HepG2 (cell line): ENCODE results near the gene TNP1. TPM values are rescaled to one million over a fixed set of nuclear protein-coding genes. Genes with fewer than 3 reads are reported as not detected.

Experiments used
- AFF4 ChIP-seq: sonication (generic); formaldehyde crosslinking; IDR thresholded peaks from 2 replicates; pipeline ENCODE4 v1.4.0; 2020; ENCODE audit warnings: missing genetic modification reagents
- ATF1 ChIP-seq: IDR thresholded peaks from 2 replicates; pipeline ENCODE4 v1.6.1; 2016; ENCODE audit warnings: mild to moderate bottlenecking, control low read depth
- CERS6 ChIP-seq: sonication (generic); formaldehyde crosslinking; IDR thresholded peaks from 2 replicates; pipeline ENCODE4 v1.5.0; 2020; ENCODE audit warnings: missing genetic modification reagents
- DRAP1 ChIP-seq: IDR thresholded peaks from 2 replicates; pipeline ENCODE4 v1.6.1; 2016; ENCODE audit warnings: missing genetic modification reagents, missing compliant biosample characterization
- GTF2F1 ChIP-seq: fragments of 150-350 bp; IDR thresholded peaks from 2 replicates; pipeline ENCODE4 v1.6.1; 2014; ENCODE audit warnings: low read length
- HNRNPK ChIP-seq: fragments of 200-400 bp; formaldehyde crosslinking; IDR thresholded peaks from 2 replicates; pipeline ENCODE4 v1.6.1; 2018; ENCODE audit warnings: low read length, low read depth, moderate library complexity, mild to moderate bottlenecking; ENCODE audit not compliant: poor library complexity, severe bottlenecking
- JUND ChIP-seq: sonication (generic); formaldehyde crosslinking; IDR thresholded peaks from 2 replicates; pipeline ENCODE4 v1.8.0; 2022; ENCODE audit warnings: mild to moderate bottlenecking, missing genetic modification reagents
- MATR3 ChIP-seq: sonication (generic); formaldehyde crosslinking; IDR thresholded peaks from 2 replicates; pipeline ENCODE4 v1.4.0; 2020; ENCODE audit warnings: missing genetic modification reagents
- MYC ChIP-seq: sonication (generic); formaldehyde crosslinking; IDR thresholded peaks from 2 replicates; pipeline ENCODE4 v1.9.0; 2021; ENCODE audit warnings: missing genetic modification reagents, borderline replicate concordance
- RAD51 ChIP-seq: fragments of 450-650 bp; IDR thresholded peaks from 2 replicates; pipeline ENCODE4 v1.6.1; 2016; ENCODE audit warnings: borderline replicate concordance
- RFXANK ChIP-seq: IDR thresholded peaks from 2 replicates; pipeline ENCODE4 v1.6.1; 2016
- SKI ChIP-seq: fragments of 450-650 bp; IDR thresholded peaks from one replicate; pipeline ENCODE4 v1.6.1; 2018; ENCODE audit warnings: mild to moderate bottlenecking; ENCODE audit not compliant: partially characterized antibody
- SNAPC4 ChIP-seq: sonication (generic); formaldehyde crosslinking; IDR thresholded peaks from 2 replicates; pipeline ENCODE4 v1.4.0; 2020; ENCODE audit warnings: mild to moderate bottlenecking, missing genetic modification reagents
- SOX6 ChIP-seq, 2 experiments: fragments of 450-650 bp in 1 of 2; sonication (generic) in 1 of 2; formaldehyde crosslinking in 1 of 2; IDR thresholded peaks; 2 replicates each; pipeline versions ENCODE4 v1.4.0 to v1.6.1; 2017 to 2020; ENCODE audit warnings: antibody characterized with exemption in 1 of 2, mild to moderate bottlenecking in 1 of 2, missing genetic modification reagents in 1 of 2
- ZFP1 ChIP-seq: IDR thresholded peaks from 2 replicates; pipeline ENCODE4 v1.6.1; 2016
- ZNF768 ChIP-seq: sonication (generic); formaldehyde crosslinking; IDR thresholded peaks from 2 replicates; pipeline ENCODE4 v1.4.0; 2020; ENCODE audit warnings: missing genetic modification reagents
- ZNF775 ChIP-seq: sonication (generic); formaldehyde crosslinking; IDR thresholded peaks from 2 replicates; pipeline ENCODE4 v1.4.0; 2020; ENCODE audit warnings: missing genetic modification reagents, mild to moderate bottlenecking, moderate library complexity, borderline replicate concordance
- ZNF784 ChIP-seq: sonication (generic); formaldehyde crosslinking; IDR thresholded peaks from 2 replicates; pipeline ENCODE4 v1.5.1; 2020; ENCODE audit warnings: missing genetic modification reagents, mild to moderate bottlenecking, borderline replicate concordance
- ZSCAN31 ChIP-seq: sonication (generic); formaldehyde crosslinking; IDR thresholded peaks from 2 replicates; pipeline ENCODE4 v1.5.0; 2020; ENCODE audit warnings: low read depth, mild to moderate bottlenecking, missing genetic modification reagents
- polyA plus RNA-seq, 8 experiments: library from polyadenylated mRNA; depleted of rRNA in 3 of 8; stranded (reverse) in 7 of 8; unstranded in 1 of 8; fragments of >200 nt; fragmentation: Illumina TruSeq in 4 of 8; extraction: Trizol in 4 of 8; gene quantifications; 2 replicates each; pipeline versions ENCODE4 v1.2.1 to v1.2.3, GENCODE V29; 2011 to 2016; ENCODE audit warnings: low read depth in 4 of 8, missing spikeins in 1 of 8, mixed read lengths in 1 of 8; ENCODE audit not compliant: insufficient read depth in 1 of 8
- total RNA-seq, 5 experiments: library from RNA; depleted of rRNA; stranded (reverse); fragments of >200 nt; fragmentation: Illumina TruSeq; extraction: Trizol; gene quantifications; 2 replicates each; pipeline ENCODE4 v1.2.3, GENCODE V29; 2016; ENCODE audit warnings: low read depth in 1 of 5

Gene TNP1
- total and polyA plus RNA-seq, 2 of the 13 experiments (the other 11 are each of a cell fraction or from before 2014, with no cell fraction given): not detected

GRCh38 chr2:216862628-216863398, 2.9 kb upstream of the TNP1 start (continued):
- TF ChIP-seq CERS6 (CRISPR knock-in tag): no peak
- no peak for TF ChIP-seq ZNF775 (CRISPR knock-in tag)
- no peak for TF ChIP-seq RAD51
- no peak for TF ChIP-seq JUND
- no peak for TF ChIP-seq DRAP1
- TF ChIP-seq MATR3 (CRISPR knock-in tag): no peak
- TF ChIP-seq SOX6 (IDR thresholded peaks at IDR 0.05): no peak
- peak; percentile 75 for TF ChIP-seq SOX6 (CRISPR knock-in tag; IDR thresholded peaks at IDR 0.05)
- TF ChIP-seq ATF1 (CRISPR knock-in tag): 0 out of 2 replicates have a peak, but pooled peaks have one; percentile 48
- no peak for TF ChIP-seq SNAPC4 (CRISPR knock-in tag)
- no peak for TF ChIP-seq MYC (CRISPR knock-in tag)
- no peak for TF ChIP-seq ZSCAN31
- no peak for TF ChIP-seq HNRNPK
- no peak for TF ChIP-seq ZNF768 (CRISPR knock-in tag)
- no peak for TF ChIP-seq ZNF784 (CRISPR knock-in tag)
- TF ChIP-seq AFF4 (CRISPR knock-in tag): peak; percentile 37; the same call in 1 of the 2 replicates
- TF ChIP-seq RFXANK (CRISPR knock-in tag): no peak
- TF ChIP-seq SKI: peak; percentile 42
- TF ChIP-seq ZFP1 (CRISPR knock-in tag): no peak
- no peak for TF ChIP-seq GTF2F1
